Parathyroid adenoma (tissue), 2 donors: ENCODE measurements around the gene PRDM16.

Experiments
- H2AFZ ChIP-seq: fragments of 300-600 bp; sonication (generic); one replicate; pipeline ENCODE4 v1.7.0; 2017; ENCODE audit warnings: antibody characterized with exemption, mild to moderate bottlenecking
- H3K27ac ChIP-seq: fragments of 300-600 bp; sonication (generic); one replicate; pipeline ENCODE4 v1.7.0; 2017
- H3K27me3 ChIP-seq: fragments of 300-600 bp; sonication (generic); one replicate; pipeline ENCODE4 v1.7.0; 2017; ENCODE audit warnings: low read length; ENCODE audit not compliant: control insufficient read depth, insufficient read depth
- H3K36me3 ChIP-seq: fragments of 300-600 bp; sonication (generic); one replicate; pipeline ENCODE4 v1.7.0; 2017; ENCODE audit warnings: low read length; ENCODE audit not compliant: control insufficient read depth, insufficient read depth
- H3K4me1 ChIP-seq: fragments of 300-600 bp; sonication (generic); one replicate; pipeline ENCODE4 v1.7.0; 2017; ENCODE audit warnings: control low read depth
- H3K4me2 ChIP-seq: fragments of 300-600 bp; sonication (generic); one replicate; pipeline ENCODE4 v1.7.0; 2017; ENCODE audit warnings: low read length
- H3K4me3 ChIP-seq: fragments of 300-600 bp; sonication (generic); one replicate; pipeline ENCODE4 v1.7.0; 2017; ENCODE audit warnings: low read depth, low read length
- H3K79me2 ChIP-seq: fragments of 300-600 bp; sonication (generic); one replicate; pipeline ENCODE4 v1.7.0; 2017; ENCODE audit warnings: control low read depth
- H3K9ac ChIP-seq: fragments of 300-600 bp; sonication (generic); one replicate; pipeline ENCODE4 v1.7.0; 2017; ENCODE audit warnings: mild to moderate bottlenecking
- H3K9me3 ChIP-seq: fragments of 300-600 bp; sonication (generic); one replicate; pipeline ENCODE4 v1.7.0; 2017; ENCODE audit warnings: low read length; ENCODE audit not compliant: control insufficient read depth
- TF ChIP-seq, protein P1 (sequence below): fragments of 300-600 bp; sonication (generic); IDR thresholded peaks from one replicate; pipeline ENCODE4 v1.7.0; 2017; ENCODE audit warnings: antibody characterized with exemption, mild to moderate bottlenecking
- donor health status: primary hyperparathyroidism.

PRDM16 gene

DNA sequence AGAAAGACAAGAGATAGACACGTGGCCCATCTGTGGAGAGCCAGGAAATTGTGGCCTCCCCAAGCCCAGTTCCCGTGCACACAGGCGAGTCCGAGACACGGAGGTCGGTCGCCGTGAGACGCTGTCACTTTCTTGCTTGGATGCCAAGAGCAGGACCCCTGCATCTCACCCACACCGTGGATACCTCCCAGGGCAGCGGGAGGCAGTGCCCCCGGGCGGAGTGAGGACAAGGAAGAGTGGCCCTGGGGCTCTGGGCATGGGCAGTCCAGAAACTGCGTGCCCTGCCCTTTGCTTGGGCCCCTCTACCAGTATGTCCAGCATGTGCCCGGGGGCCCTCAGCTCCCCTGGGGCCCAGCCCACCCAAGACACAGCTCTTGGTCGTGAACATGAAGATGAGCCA lies 360.8 kb downstream of the PRDM16 start:
- TF ChIP-seq, protein P1, sequence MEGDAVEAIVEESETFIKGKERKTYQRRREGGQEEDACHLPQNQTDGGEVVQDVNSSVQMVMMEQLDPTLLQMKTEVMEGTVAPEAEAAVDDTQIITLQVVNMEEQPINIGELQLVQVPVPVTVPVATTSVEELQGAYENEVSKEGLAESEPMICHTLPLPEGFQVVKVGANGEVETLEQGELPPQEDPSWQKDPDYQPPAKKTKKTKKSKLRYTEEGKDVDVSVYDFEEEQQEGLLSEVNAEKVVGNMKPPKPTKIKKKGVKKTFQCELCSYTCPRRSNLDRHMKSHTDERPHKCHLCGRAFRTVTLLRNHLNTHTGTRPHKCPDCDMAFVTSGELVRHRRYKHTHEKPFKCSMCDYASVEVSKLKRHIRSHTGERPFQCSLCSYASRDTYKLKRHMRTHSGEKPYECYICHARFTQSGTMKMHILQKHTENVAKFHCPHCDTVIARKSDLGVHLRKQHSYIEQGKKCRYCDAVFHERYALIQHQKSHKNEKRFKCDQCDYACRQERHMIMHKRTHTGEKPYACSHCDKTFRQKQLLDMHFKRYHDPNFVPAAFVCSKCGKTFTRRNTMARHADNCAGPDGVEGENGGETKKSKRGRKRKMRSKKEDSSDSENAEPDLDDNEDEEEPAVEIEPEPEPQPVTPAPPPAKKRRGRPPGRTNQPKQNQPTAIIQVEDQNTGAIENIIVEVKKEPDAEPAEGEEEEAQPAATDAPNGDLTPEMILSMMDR = no peak
- no peak overlapping the region for H3K27ac ChIP-seq
- H3K9ac ChIP-seq = no peak overlapping the region
- no peaks in the 10 kb centered on the region for H3K79me2 ChIP-seq
- H3K27me3 ChIP-seq = no peaks in the 10 kb centered on the region
- no peaks in the 10 kb centered on the region for H3K36me3 ChIP-seq
- H3K9me3 ChIP-seq = no peaks in the 10 kb centered on the region
- H2AFZ ChIP-seq = no peak overlapping the region
- no peak overlapping the region for H3K4me2 ChIP-seq
- H3K4me1 ChIP-seq = no peaks in the 10 kb centered on the region
- H3K4me3 ChIP-seq = no peak overlapping the region

DNA sequence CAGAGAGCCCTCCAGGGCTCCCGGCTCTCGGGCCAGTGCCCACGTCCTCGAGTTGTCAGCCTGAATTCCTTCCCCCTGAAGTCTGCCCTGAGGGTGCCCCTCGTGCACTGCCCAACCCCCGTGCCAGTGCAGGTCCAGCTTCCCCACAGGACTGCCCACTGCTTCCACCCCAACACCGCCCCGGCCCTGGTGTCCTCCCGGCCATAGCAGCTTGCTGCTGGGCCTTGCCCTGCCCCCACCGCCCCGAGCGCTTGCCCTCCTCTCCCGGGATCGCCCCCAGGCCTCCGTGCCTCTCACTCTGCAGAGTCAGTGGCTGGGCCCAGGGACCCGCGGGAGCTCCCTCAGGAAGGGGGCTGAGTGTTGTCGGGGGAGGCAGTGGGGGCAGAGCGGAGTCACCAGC lies 361.4 kb downstream of the PRDM16 start:
- no peaks in the 10 kb centered on the region for H3K4me1 ChIP-seq
- H3K4me2 ChIP-seq = no peak overlapping the region
- no peaks in the 10 kb centered on the region for H3K36me3 ChIP-seq
- H3K9me3 ChIP-seq = no peaks in the 10 kb centered on the region
- H2AFZ ChIP-seq = no peak overlapping the region
- H3K4me3 ChIP-seq = no peak overlapping the region
- no peak overlapping the region for H3K9ac ChIP-seq
- H3K79me2 ChIP-seq = no peaks in the 10 kb centered on the region
- no peaks in the 10 kb centered on the region for H3K27me3 ChIP-seq
- no peak overlapping the region for H3K27ac ChIP-seq
- TF ChIP-seq, protein P1 = no peak

DNA sequence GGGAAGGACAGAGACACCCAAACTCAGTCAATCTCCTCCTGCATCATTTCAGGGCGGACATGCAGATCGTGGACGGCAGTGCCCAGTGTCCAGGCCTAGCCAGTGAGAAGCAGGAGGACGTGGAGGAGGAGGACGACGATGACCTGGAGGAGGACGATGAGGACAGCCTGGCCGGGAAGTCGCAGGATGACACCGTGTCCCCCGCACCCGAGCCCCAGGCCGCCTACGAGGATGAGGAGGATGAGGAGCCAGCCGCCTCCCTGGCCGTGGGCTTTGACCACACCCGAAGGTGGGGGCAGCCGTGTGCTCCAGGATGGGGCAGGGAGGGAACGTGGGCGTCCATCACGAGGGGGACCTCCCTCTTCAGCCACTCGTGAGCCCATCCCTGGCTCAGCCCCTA lies 361.8 kb downstream of the PRDM16 start:
- Histone ChIP-seq H3K79me2 (no peaks in the 10 kb centered on the region), H3K9me3 (no peaks in the 10 kb centered on the region), H3K27me3 (no peaks in the 10 kb centered on the region), H3K9ac (no peak overlapping the region), H3K4me1 (no peaks in the 10 kb centered on the region), H2AFZ (no peak overlapping the region), H3K4me3 (no peak overlapping the region), H3K27ac (no peak overlapping the region), H3K36me3 (no peaks in the 10 kb centered on the region), H3K4me2 (no peak overlapping the region)
- TF ChIP-seq, protein P1 = no peak

DNA sequence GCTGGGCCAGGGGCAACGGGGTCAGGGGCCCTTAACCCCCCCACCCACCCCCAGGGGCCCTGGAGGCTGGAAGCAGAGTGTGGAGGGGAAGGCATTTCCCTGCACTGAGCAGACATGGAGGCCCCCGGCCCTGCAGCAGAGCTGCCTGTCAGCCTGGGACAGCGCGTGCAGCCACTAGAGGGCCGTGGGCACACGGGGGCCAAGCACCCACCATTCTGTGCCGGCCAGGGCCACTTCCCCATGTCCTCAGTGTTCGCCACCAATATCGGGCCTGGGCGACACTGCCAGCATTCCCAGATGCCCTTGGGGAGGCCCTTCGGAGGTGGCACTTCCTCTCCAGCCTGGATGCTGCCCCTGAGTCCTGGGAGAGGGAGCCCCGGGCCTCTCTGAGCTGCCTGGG lies 362.3 kb downstream of the PRDM16 start:
- TF ChIP-seq, protein P1 = no peak
- no peak overlapping the region for H3K27ac ChIP-seq
- no peaks in the 10 kb centered on the region for H3K36me3 ChIP-seq
- no peaks in the 10 kb centered on the region for H3K9me3 ChIP-seq
- no peak overlapping the region for H3K4me3 ChIP-seq
- H3K9ac ChIP-seq = no peak overlapping the region
- no peaks in the 10 kb centered on the region for H3K27me3 ChIP-seq
- H2AFZ ChIP-seq = no peak overlapping the region
- no peaks in the 10 kb centered on the region for H3K4me1 ChIP-seq
- no peaks in the 10 kb centered on the region for H3K79me2 ChIP-seq
- no peak overlapping the region for H3K4me2 ChIP-seq

DNA sequence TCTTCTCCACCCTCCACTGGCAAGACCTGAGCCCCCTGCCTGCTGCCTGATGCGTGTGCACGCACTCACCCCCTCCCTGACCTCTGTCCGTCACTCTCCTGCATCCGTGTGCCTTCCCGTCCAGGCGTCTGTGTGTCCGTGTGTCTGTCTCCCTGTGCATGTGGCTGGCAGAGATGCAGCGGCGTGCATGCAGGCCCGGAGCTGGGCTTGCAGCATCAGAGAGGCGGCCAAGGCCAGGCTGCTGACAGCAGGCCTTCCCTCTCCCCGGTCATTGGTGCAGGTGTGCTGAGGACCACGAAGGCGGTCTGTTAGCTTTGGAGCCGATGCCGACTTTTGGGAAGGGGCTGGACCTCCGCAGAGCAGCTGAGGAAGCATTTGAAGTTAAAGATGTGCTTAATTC lies 362.7 kb downstream of the PRDM16 start:
- no peaks in the 10 kb centered on the region for H3K4me1 ChIP-seq
- TF ChIP-seq, protein P1 = no peak
- no peaks in the 10 kb centered on the region for H3K27me3 ChIP-seq
- no peaks in the 10 kb centered on the region for H3K9me3 ChIP-seq
- H3K36me3 ChIP-seq = no peaks in the 10 kb centered on the region
- H2AFZ ChIP-seq = no peak overlapping the region
- H3K79me2 ChIP-seq = no peaks in the 10 kb centered on the region
- H3K4me3 ChIP-seq = no peak overlapping the region
- H3K9ac ChIP-seq = no peak overlapping the region
- no peak overlapping the region for H3K27ac ChIP-seq
- no peak overlapping the region for H3K4me2 ChIP-seq
